Stimulated activated CD8-positive, alpha-beta memory T cell treated with anti-CD3 and anti-CD28 coated beads, Interleukin-7, amount 100 ng/mL, for 1 hour (primary cell): ENCODE results near the gene CDK2AP2.
"Not testable (repeated sequence)": the region's sequence is repeated elsewhere in the genome, so short reads cannot be mapped to it uniquely, and the experiment has no call there.

Experiments used
- DNase-seq, 2 donors: peaks; one replicate each; pipeline ENCODE4 v3.0.0-alpha.2; 2020; ENCODE audit warnings: low read depth in 2 of 2

CDK2AP2 gene

GRCh38 chr11:67489885-67490726, 17.9 kb downstream of the CDK2AP2 start:
- no peak for DNase-seq

- DNase-seq = no peak
Observed at GRCh38 chr11:67489203-67489884, 18.6 kb downstream of the CDK2AP2 start.

- DNase-seq = no peak
Observed at GRCh38 chr11:67486481-67487195, 21.3 kb downstream of the CDK2AP2 start.

GRCh38 chr11:67485873-67486361, 22.0 kb downstream of the CDK2AP2 start:
- DNase-seq = not testable (repeated sequence)

- DNase-seq = no peak
Observed at GRCh38 chr11:67484847-67485311, 23.1 kb downstream of the CDK2AP2 start.

- DNase-seq = no peak
Observed at GRCh38 chr11:67483831-67484665, 23.9 kb downstream of the CDK2AP2 start.

- peak; percentile 82 to 92 for DNase-seq
Observed at GRCh38 chr11:67482827-67483798, 24.8 kb downstream of the CDK2AP2 start, which contains the start of gene AIP. Gene AIP (plus strand): TSS chr11:67483026. CDS start chr11:67483159, 133 bp downstream.

- DNase-seq = no peak
Observed at GRCh38 chr11:67482275-67482826, 25.6 kb downstream of the CDK2AP2 start.

- DNase-seq = not testable (repeated sequence)
Observed at GRCh38 chr11:67477344-67478050, 30.5 kb downstream of the CDK2AP2 start.

GRCh38 chr11:67476692-67477091, 31.3 kb downstream of the CDK2AP2 start:
- DNase-seq = not testable (repeated sequence)

- no peak for DNase-seq
Observed at GRCh38 chr11:67472882-67473281, 35.1 kb downstream of the CDK2AP2 start.

GRCh38 chr11:67470337-67471002, 37.5 kb downstream of the CDK2AP2 start:
- DNase-seq = no peak

GRCh38 chr11:67469508-67469811, 38.5 kb downstream of the CDK2AP2 start:
- DNase-seq = no peak

GRCh38 chr11:67468759-67469507, 39.0 kb downstream of the CDK2AP2 start, which contains the start of gene TMEM134:
Gene TMEM134 (minus strand): TSS chr11:67469251. CDS start chr11:67469192, 59 bp downstream.
- peak; percentile 85 to 90 for DNase-seq

GRCh38 chr11:67468456-67468758, 39.6 kb downstream of the CDK2AP2 start:
- DNase-seq = no peak

- no peak for DNase-seq
Observed at GRCh38 chr11:67468056-67468455, 39.9 kb downstream of the CDK2AP2 start.

- no peak for DNase-seq
Observed at GRCh38 chr11:67466962-67467771, 40.8 kb downstream of the CDK2AP2 start.
